Measurements from ENCODE around the gene FNDC3B. TPM values are rescaled to one million over a fixed set of nuclear protein-coding genes. Genes with fewer than 3 reads are reported as not detected.

FNDC3B gene
- total RNA-seq, 1 experiment from 2014 or later, result 48.6 TPM

GRCh38 chr3:172372895-172373294, 333.5 kb downstream of the FNDC3B start:
- CTCF ChIA-PET, result no interaction called here
- no peak overlapping the region for H3K9ac ChIP-seq (ENCODE audit: low read length)

GRCh38 chr3:172373912-172374311, 334.5 kb downstream of the FNDC3B start:
- POLR2A ChIA-PET (ENCODE audit: unreplicated experiment), result no interaction called here
- DNase-seq (no peak), ATAC-seq (no peak)
- TF ChIP-seq, protein P1, sequence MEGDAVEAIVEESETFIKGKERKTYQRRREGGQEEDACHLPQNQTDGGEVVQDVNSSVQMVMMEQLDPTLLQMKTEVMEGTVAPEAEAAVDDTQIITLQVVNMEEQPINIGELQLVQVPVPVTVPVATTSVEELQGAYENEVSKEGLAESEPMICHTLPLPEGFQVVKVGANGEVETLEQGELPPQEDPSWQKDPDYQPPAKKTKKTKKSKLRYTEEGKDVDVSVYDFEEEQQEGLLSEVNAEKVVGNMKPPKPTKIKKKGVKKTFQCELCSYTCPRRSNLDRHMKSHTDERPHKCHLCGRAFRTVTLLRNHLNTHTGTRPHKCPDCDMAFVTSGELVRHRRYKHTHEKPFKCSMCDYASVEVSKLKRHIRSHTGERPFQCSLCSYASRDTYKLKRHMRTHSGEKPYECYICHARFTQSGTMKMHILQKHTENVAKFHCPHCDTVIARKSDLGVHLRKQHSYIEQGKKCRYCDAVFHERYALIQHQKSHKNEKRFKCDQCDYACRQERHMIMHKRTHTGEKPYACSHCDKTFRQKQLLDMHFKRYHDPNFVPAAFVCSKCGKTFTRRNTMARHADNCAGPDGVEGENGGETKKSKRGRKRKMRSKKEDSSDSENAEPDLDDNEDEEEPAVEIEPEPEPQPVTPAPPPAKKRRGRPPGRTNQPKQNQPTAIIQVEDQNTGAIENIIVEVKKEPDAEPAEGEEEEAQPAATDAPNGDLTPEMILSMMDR (conservative IDR thresholded peaks at IDR 0.05; ENCODE audit: low read depth, low read length), result no peak
- TF ChIP-seq EZH2phosphoT487 (IDR thresholded peaks at IDR 0.05; ENCODE audit: borderline replicate concordance, low read length), result no peak
- TF ChIP-seq EZH2 (IDR thresholded peaks at IDR 0.05; ENCODE audit: low read length, unreplicated experiment), result no peak
- no peaks in the 10 kb centered on the region for H3K9me2 ChIP-seq (replicated peaks; ENCODE audit: low read length)
- no peaks in the 10 kb centered on the region for H3K9me3 ChIP-seq (ENCODE audit: low read length)
- intact Hi-C loops (cut with micrococcal nuclease), result no loop called here
- no peak overlapping the region for H3K4me3 ChIP-seq (ENCODE audit: low read length)
- no peak overlapping the region for H2AFZ ChIP-seq (ENCODE audit: low read length)
- H3K4me1 ChIP-seq (ENCODE audit: insufficient read depth, low read length), result no peaks in the 10 kb centered on the region
- H4K20me1 ChIP-seq (ENCODE audit: low read length), result no peaks in the 10 kb centered on the region
- no peak overlapping the region for H3K27ac ChIP-seq (ENCODE audit: low read length)
- H3K4me2 ChIP-seq (ENCODE audit: low read length), result no peak overlapping the region
- H3K36me3 ChIP-seq (ENCODE audit: low read depth, low read length), result peaks cover 7% of the 10 kb centered on the region; the same call in 1 of the 2 replicates
- BruUV-seq (replicated peaks), result no TSS peak
- H3K79me2 ChIP-seq (ENCODE audit: low read length), result no peaks in the 10 kb centered on the region
- H3F3A ChIP-seq (ENCODE audit: low read length, unreplicated experiment), result no peaks in the 10 kb centered on the region
- H3K9ac ChIP-seq (ENCODE audit: low read length), result no peak overlapping the region
- CTCF ChIA-PET, result no interaction called here
- H3K27me3 ChIP-seq (ENCODE audit: low read length), result no peaks in the 10 kb centered on the region

More at GRCh38 chr3:172372895-172373294, 333.5 kb downstream of the FNDC3B start:
- Histone ChIP-seq H3K4me2 (ENCODE audit: low read length) (no peak overlapping the region), H3F3A (ENCODE audit: low read length, unreplicated experiment) (no peaks in the 10 kb centered on the region), H3K27me3 (ENCODE audit: low read length) (no peaks in the 10 kb centered on the region), H2AFZ (ENCODE audit: low read length) (no peak overlapping the region), H3K9me2 (replicated peaks; ENCODE audit: low read length) (no peaks in the 10 kb centered on the region), H3K79me2 (ENCODE audit: low read length) (no peaks in the 10 kb centered on the region), H3K36me3 (ENCODE audit: low read depth, low read length) (peaks cover 4% of the 10 kb centered on the region; the same call in 1 of the 2 replicates), H3K4me1 (ENCODE audit: insufficient read depth, low read length) (no peaks in the 10 kb centered on the region), H4K20me1 (ENCODE audit: low read length) (no peaks in the 10 kb centered on the region), H3K9me3 (ENCODE audit: low read length) (no peaks in the 10 kb centered on the region), H3K4me3 (ENCODE audit: low read length) (no peak overlapping the region), H3K27ac (ENCODE audit: low read length) (no peak overlapping the region)
- no peak for ATAC-seq
- TF ChIP-seq EZH2 (IDR thresholded peaks at IDR 0.05; ENCODE audit: low read length, unreplicated experiment) (no peak), EZH2phosphoT487 (IDR thresholded peaks at IDR 0.05; ENCODE audit: borderline replicate concordance, low read length) (no peak)
- TF ChIP-seq, protein P1 (conservative IDR thresholded peaks at IDR 0.05; ENCODE audit: low read depth, low read length), result no peak
- no peak for DNase-seq
- POLR2A ChIA-PET (ENCODE audit: unreplicated experiment), result no interaction called here
- intact Hi-C loops (cut with micrococcal nuclease), result no loop called here
- BruUV-seq (replicated peaks), result no TSS peak

GRCh38 chr3:172375206-172375850, 335.9 kb downstream of the FNDC3B start:
- POLR2A ChIA-PET (ENCODE audit: unreplicated experiment), result no interaction called here

More at GRCh38 chr3:172375206-172375850, 335.9 kb downstream of the FNDC3B start:
- Histone ChIP-seq H3K4me3 (ENCODE audit: low read length) (no peak overlapping the region), H3K4me1 (ENCODE audit: insufficient read depth, low read length) (no peaks in the 10 kb centered on the region; the same call in 1 of the 2 replicates), H2AFZ (ENCODE audit: low read length) (no peak overlapping the region), H3K36me3 (ENCODE audit: low read depth, low read length) (peaks cover 17% of the 10 kb centered on the region), H3K9me2 (replicated peaks; ENCODE audit: low read length) (no peaks in the 10 kb centered on the region), H3F3A (ENCODE audit: low read length, unreplicated experiment) (no peaks in the 10 kb centered on the region), H3K79me2 (ENCODE audit: low read length) (no peaks in the 10 kb centered on the region), H3K4me2 (ENCODE audit: low read length) (no peak overlapping the region), H3K9ac (ENCODE audit: low read length) (no peak overlapping the region), H4K20me1 (ENCODE audit: low read length) (no peaks in the 10 kb centered on the region), H3K27me3 (ENCODE audit: low read length) (no peaks in the 10 kb centered on the region), H3K9me3 (ENCODE audit: low read length) (no peaks in the 10 kb centered on the region), H3K27ac (ENCODE audit: low read length) (no peak overlapping the region)
- CTCF ChIA-PET, result no interaction called here
- no peak for DNase-seq
- intact Hi-C loops (cut with micrococcal nuclease), result no loop called here
- no peak for ATAC-seq
- TF ChIP-seq EZH2phosphoT487 (IDR thresholded peaks at IDR 0.05; ENCODE audit: borderline replicate concordance, low read length), result no peak
- TF ChIP-seq, protein P1 (conservative IDR thresholded peaks at IDR 0.05; ENCODE audit: low read depth, low read length), result no peak
- TF ChIP-seq EZH2 (IDR thresholded peaks at IDR 0.05; ENCODE audit: low read length, unreplicated experiment), result no peak
- BruUV-seq (replicated peaks), result no TSS peak
